Measurements from ENCODE around the gene ATF6B. TPM values are rescaled to one million over a fixed set of nuclear protein-coding genes. Genes with fewer than 3 reads are reported as not detected.

The ATF6B gene
- total RNA-seq, 4 donors from 2014 or later: 74.3 to 121 (median 102) TPM

DNA sequence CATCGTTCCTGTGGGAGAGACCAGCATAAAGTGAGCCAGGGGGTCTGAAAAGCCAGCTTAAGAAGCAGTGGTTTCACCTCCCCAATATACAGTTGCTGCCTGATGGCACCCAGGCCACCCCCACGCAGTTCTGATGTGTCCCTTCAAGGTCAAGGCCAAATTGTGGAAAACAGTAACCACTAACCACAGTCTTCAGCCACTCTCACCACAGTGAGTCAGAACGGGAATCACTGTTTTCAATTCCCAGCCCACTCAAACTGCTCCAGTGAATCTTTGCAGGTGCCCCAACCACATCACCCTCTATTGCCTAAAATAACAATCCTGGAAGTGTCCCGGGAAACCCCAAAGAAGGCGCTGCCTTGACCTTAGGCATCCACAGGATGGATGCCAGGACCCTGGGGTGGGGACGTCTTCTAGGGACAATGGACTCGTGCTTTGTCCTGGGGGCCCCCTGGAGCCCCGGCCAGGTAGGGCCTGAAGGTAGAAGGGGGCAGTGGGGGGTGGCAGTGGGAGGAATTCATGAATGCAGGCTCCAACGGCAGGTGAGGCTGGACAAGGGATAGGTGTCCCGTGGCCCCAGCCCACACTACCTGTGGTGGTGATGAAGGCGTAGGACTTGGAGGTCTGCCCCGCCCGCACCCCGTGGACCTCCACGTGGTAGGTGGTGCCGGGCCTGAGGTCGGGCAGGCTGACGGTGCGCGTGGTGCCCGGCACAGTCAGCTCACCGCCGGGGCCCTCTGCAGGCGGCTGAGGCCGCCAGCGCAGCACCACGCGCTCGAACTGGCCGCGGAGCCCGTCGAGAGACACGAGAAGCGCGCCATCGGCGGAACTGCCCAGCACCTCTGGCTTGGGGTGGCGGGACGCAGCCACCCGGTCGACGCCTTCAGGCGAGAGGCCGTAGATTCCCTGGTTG is 41.1 kb downstream of the ATF6B start:
- peaks cover 0 to 13% of the 10 kb centered on the region in 2 donors for H3K27me3 ChIP-seq
- DNase-seq (ENCODE audit: low spot score in 2 of 2): no peak
- peaks cover 0 to 22% (median 0%) of the 10 kb centered on the region in 3 donors for H3K36me3 ChIP-seq
- peak overlapping the region in 2 of 4 donors; percentile 16 to 18 for H3K4me3 ChIP-seq
- no peaks in the 10 kb centered on the region for H3K9me3 ChIP-seq
- H3K27ac ChIP-seq: peak overlapping the region; percentile 66 to 89 (median 80)
- 37 to 64% methylated on average over 9 to 32 of the region's 45 CpGs for WGBS, 2 donors
- peaks cover 0 to 64% (median 21%) of the 10 kb centered on the region in 4 donors for H3K4me1 ChIP-seq
- TF ChIP-seq POLR2A (IDR thresholded peaks at IDR 0.05): no peak
- TF ChIP-seq CTCF (IDR thresholded peaks at IDR 0.05): peak in 1 of 5 experiments; percentile 34
- peak in 1 of 2 donors; percentile 16 for TF ChIP-seq EP300 (IDR thresholded peaks at IDR 0.05)

- Histone ChIP-seq H3K4me3 (no peak overlapping the region), H3K36me3 (peaks cover 0 to 22% (median 0%) of the 10 kb centered on the region in 3 donors), H3K9me3 (no peaks in the 10 kb centered on the region), H3K27ac (peak overlapping the region; percentile 13 to 89 (median 80)), H3K27me3 (peaks cover 0 to 13% of the 10 kb centered on the region in 2 donors), H3K4me1 (peaks cover 0 to 67% (median 25%) of the 10 kb centered on the region in 4 donors)
- TF ChIP-seq EP300 (IDR thresholded peaks at IDR 0.05): no peak
- TF ChIP-seq CTCF (IDR thresholded peaks at IDR 0.05): no peak
- TF ChIP-seq POLR2A (IDR thresholded peaks at IDR 0.05): no peak
- WGBS, 2 donors: 83 to 84% methylated on average over 17 of the region's 17 CpGs
- DNase-seq (ENCODE audit: low spot score in 2 of 2): no peak
Measured at GRCh38 chr6:32085759-32086459, 42.1 kb downstream of the ATF6B start.

GRCh38 chr6:32084780-32085179 is 43.3 kb downstream of the ATF6B start:
- peaks cover 0 to 79% (median 32%) of the 10 kb centered on the region in 4 donors for H3K4me1 ChIP-seq
- H3K9me3 ChIP-seq: no peaks in the 10 kb centered on the region
- 90 to 93% methylated on average over 2 of the region's 2 CpGs for WGBS, 2 donors
- H3K36me3 ChIP-seq: peaks cover 0 to 22% (median 0%) of the 10 kb centered on the region in 3 donors
- peak overlapping the region in 3 of 4 donors; percentile 74 to 89 (median 86) for H3K27ac ChIP-seq
- no peak overlapping the region for H3K4me3 ChIP-seq
- TF ChIP-seq EP300 (IDR thresholded peaks at IDR 0.05) (no peak), CTCF (IDR thresholded peaks at IDR 0.05) (no peak), POLR2A (IDR thresholded peaks at IDR 0.05) (no peak)
- H3K27me3 ChIP-seq: peaks cover 0 to 13% of the 10 kb centered on the region in 2 donors
- no peak for DNase-seq (ENCODE audit: low spot score in 2 of 2)

- DNase-seq (ENCODE audit: low spot score in 2 of 2): no peak
- 88 to 93% methylated on average over 22 of the region's 22 CpGs for WGBS, 2 donors
- Histone ChIP-seq H3K4me3 (no peak overlapping the region), H3K4me1 (peaks cover 0 to 85% (median 37%) of the 10 kb centered on the region in 4 donors), H3K27ac (peak overlapping the region; percentile 68 to 89 (median 80)), H3K36me3 (peaks cover 0 to 26% (median 0%) of the 10 kb centered on the region in 3 donors), H3K27me3 (peaks cover 0 to 13% of the 10 kb centered on the region in 2 donors), H3K9me3 (no peaks in the 10 kb centered on the region)
- no peak for TF ChIP-seq EP300 (IDR thresholded peaks at IDR 0.05)
- no peak for TF ChIP-seq POLR2A (IDR thresholded peaks at IDR 0.05)
- no peak for TF ChIP-seq CTCF (IDR thresholded peaks at IDR 0.05)
Measured at GRCh38 chr6:32083812-32084768, 44.0 kb downstream of the ATF6B start.
